Stimulated activated CD8-positive, alpha-beta memory T cell treated with anti-CD3 and anti-CD28 coated beads, Interleukin-4, amount 100 ng/mL, for 48 hours (primary cell): ENCODE data around the gene UBE2G2.

Experiments used
- DNase-seq: peaks from one replicate; pipeline ENCODE4 v3.0.0-alpha.2; 2020

Gene UBE2G2

GRCh38 chr21:44814498-44815023 is 12.9 kb upstream of the UBE2G2 start:
- no peak for DNase-seq

GRCh38 chr21:44813727-44814126 is 12.1 kb upstream of the UBE2G2 start:
- DNase-seq, result no peak

- no peak for DNase-seq
These were observed 11.5 kb upstream of the UBE2G2 start for GRCh38 chr21:44813149-44813548.

- DNase-seq, result no peak
These were observed 11.0 kb upstream of the UBE2G2 start for GRCh38 chr21:44812640-44813039.

GRCh38 chr21:44810779-44811178 is 9.2 kb upstream of the UBE2G2 start:
- DNase-seq, result no peak

GRCh38 chr21:44805859-44806258 is 4.2 kb upstream of the UBE2G2 start:
- DNase-seq, result no peak

GRCh38 chr21:44805226-44805625 is 3.6 kb upstream of the UBE2G2 start:
- no peak for DNase-seq

- DNase-seq, result no peak
These were observed 3.1 kb upstream of the UBE2G2 start for GRCh38 chr21:44804762-44805161.

- DNase-seq, result no peak
These were observed 2.0 kb upstream of the UBE2G2 start for GRCh38 chr21:44803651-44804050.

GRCh38 chr21:44802396-44803153 is 955 bp upstream of the UBE2G2 start:
- DNase-seq, result no peak

GRCh38 chr21:44800971-44801467 is 601 bp downstream of the UBE2G2 start:
- no peak for DNase-seq

- DNase-seq, result peak; percentile 42
These were observed 1.5 kb downstream of the UBE2G2 start for GRCh38 chr21:44800103-44800502.

- DNase-seq, result no peak
These were observed 2.0 kb downstream of the UBE2G2 start for GRCh38 chr21:44799646-44800045.

GRCh38 chr21:44797775-44798174 is 3.8 kb downstream of the UBE2G2 start:
- DNase-seq, result no peak

GRCh38 chr21:44795342-44795741 is 6.3 kb downstream of the UBE2G2 start:
- no peak for DNase-seq

GRCh38 chr21:44793592-44794374 is 7.8 kb downstream of the UBE2G2 start:
- no peak for DNase-seq

GRCh38 chr21:44792702-44793591 is 8.7 kb downstream of the UBE2G2 start:
- peak; percentile 57 for DNase-seq

GRCh38 chr21:44791993-44792392 is 9.6 kb downstream of the UBE2G2 start:
- DNase-seq, result no peak

GRCh38 chr21:44791246-44791645 is 10.4 kb downstream of the UBE2G2 start:
- DNase-seq, result no peak

- no peak for DNase-seq
These were observed 11.3 kb downstream of the UBE2G2 start for GRCh38 chr21:44790368-44790767.

- DNase-seq, result no peak
These were observed 11.7 kb downstream of the UBE2G2 start for GRCh38 chr21:44789880-44790279.

- no peak for DNase-seq
These were observed 15.8 kb downstream of the UBE2G2 start for GRCh38 chr21:44785620-44786335.
